ENCODE results near the gene IQGAP3. TPM values are rescaled to one million over a fixed set of nuclear protein-coding genes. Genes with fewer than 3 reads are reported as not detected.
A peak's percentile ranks its signal among the peaks of the same experiment; 100 is the strongest.

The IQGAP3 gene
- total and polyA plus RNA-seq, 2 experiments from 2014 or later = 11.9 to 31.8 TPM

DNA sequence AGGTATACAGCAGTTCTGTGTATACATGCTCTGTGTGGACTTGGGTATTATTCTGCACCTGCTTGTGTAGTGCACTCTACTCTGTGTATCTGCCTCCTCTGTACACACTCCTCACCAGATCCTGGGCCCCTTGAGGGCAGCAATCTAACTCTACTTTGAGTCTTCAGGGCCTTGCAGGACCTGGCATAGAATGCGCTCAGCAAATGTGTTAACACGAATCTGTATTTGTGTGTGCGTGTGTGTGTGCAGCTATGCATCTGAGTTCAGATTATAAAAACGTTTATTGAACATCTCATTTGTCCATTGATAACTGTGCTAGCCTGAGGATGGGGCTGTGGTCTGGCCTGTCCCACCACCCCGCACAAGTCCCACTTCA lies 67.9 kb downstream of the IQGAP3 start:
- Histone ChIP-seq H3K4me1 (ENCODE audit: insufficient read depth) (peaks cover 28% of the 10 kb centered on the region), H3K4me2 (peak overlapping the region; percentile 82), H3K36me3 (ENCODE audit: insufficient read depth) (no peaks in the 10 kb centered on the region), H3K79me2 (replicated peaks; ENCODE audit: insufficient read depth) (peaks cover 3% of the 10 kb centered on the region), H3K27me3 (ENCODE audit: insufficient read depth) (no peaks in the 10 kb centered on the region), H3K4me3 (peak overlapping the region; percentile 36), H4K20me1 (replicated peaks; ENCODE audit: insufficient read depth) (no peaks in the 10 kb centered on the region), H3K9me2 (ENCODE audit: insufficient read depth) (no peaks in the 10 kb centered on the region; the same call in 1 of the 2 replicates), H2AFZ (no peak overlapping the region), H3K27ac (ENCODE audit: low read depth) (peak overlapping the region; percentile 87), H3F3A (replicated peaks; ENCODE audit: low read depth) (peaks cover 15% of the 10 kb centered on the region)
- DNase-seq (ENCODE audit: low spot score) = no peak
- Mint-ChIP-seq H3K9me3 (peaks cover 5% of the 10 kb centered on the region; the same call in 1 of the 3 replicates), H3K27ac (peak overlapping the region; percentile 86), H3K27me3 (ENCODE audit: insufficient read depth, low read depth, poor library complexity) (peaks cover 29% of the 10 kb centered on the region), H3K4me1 (peaks cover 54% of the 10 kb centered on the region), H3K4me3 (peak overlapping the region; percentile 73), H3K36me3 (ENCODE audit: low read depth) (no peaks in the 10 kb centered on the region)
- TF ChIP-seq REST (IDR thresholded peaks at IDR 0.05; ENCODE audit: unreplicated experiment) = no peak
- TF ChIP-seq JUNB (IDR thresholded peaks at IDR 0.05; ENCODE audit: unreplicated experiment) = no peak
- ATAC-seq = no peak

DNA sequence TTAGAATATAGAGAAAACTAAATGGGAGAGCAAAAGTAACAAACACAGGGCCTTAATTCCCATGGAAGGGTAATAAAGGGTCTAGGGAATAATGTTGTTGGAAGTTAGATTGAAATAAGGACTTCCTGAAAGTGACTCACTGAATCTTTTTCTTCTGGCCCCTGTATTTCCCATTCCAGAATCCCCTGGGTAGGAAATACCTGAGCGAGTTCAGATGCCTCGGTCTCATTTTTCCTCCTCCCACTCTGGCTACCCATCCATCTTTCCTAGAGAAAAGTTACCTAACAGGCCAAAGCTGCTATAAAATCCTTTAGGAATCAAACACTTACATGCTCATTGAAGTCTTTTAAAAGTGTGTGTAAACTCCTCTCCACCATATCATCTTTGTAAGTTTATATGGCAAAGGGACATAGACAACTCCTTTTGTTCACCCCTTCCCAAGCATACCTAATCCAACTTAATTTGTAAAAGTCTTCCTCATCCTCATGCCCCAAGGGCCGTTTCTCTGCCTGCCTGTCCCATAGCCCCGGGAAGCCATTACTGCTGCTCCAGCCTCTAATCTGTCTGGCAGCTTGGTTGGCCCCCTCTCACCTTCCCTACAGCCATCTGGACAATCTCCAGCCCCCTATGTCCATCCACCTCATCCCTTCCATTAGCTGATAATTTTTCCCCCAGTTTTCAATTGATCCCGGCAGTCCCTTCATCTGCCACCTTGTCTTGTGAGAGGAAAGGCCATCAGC lies 68.5 kb downstream of the IQGAP3 start:
- Mint-ChIP-seq H3K4me3 (peak overlapping the region; percentile 73; the same call in 2 of the 3 replicates), H3K9me3 (peaks cover 5% of the 10 kb centered on the region; the same call in 1 of the 3 replicates), H3K27ac (peak overlapping the region; percentile 86), H3K27me3 (ENCODE audit: insufficient read depth, low read depth, poor library complexity) (peaks cover 25% of the 10 kb centered on the region), H3K36me3 (ENCODE audit: low read depth) (no peaks in the 10 kb centered on the region), H3K4me1 (peaks cover 51% of the 10 kb centered on the region)
- DNase-seq (ENCODE audit: low spot score) (no peak), ATAC-seq (no peak)
- H3K4me2 ChIP-seq = peak overlapping the region; percentile 82
- no peaks in the 10 kb centered on the region; the same call in 1 of the 2 replicates for H3K9me2 ChIP-seq (ENCODE audit: insufficient read depth)
- H3K79me2 ChIP-seq (replicated peaks; ENCODE audit: insufficient read depth) = peaks cover 8% of the 10 kb centered on the region
- H3K36me3 ChIP-seq (ENCODE audit: insufficient read depth) = no peaks in the 10 kb centered on the region
- H3K4me3 ChIP-seq = no peak overlapping the region; the same call in 1 of the 2 replicates
- H3K4me1 ChIP-seq (ENCODE audit: insufficient read depth) = peaks cover 33% of the 10 kb centered on the region
- H3K27me3 ChIP-seq (ENCODE audit: insufficient read depth) = no peaks in the 10 kb centered on the region
- peak overlapping the region; percentile 87 for H3K27ac ChIP-seq (ENCODE audit: low read depth)
- peaks cover 15% of the 10 kb centered on the region for H3F3A ChIP-seq (replicated peaks; ENCODE audit: low read depth)
- H4K20me1 ChIP-seq (replicated peaks; ENCODE audit: insufficient read depth) = no peaks in the 10 kb centered on the region
- H2AFZ ChIP-seq = no peak overlapping the region
- TF ChIP-seq ETS1 (IDR thresholded peaks at IDR 0.05) (no peak), CTCF (conservative IDR thresholded peaks at IDR 0.05; ENCODE audit: low read depth in 2 of 2) (no peak), NANOG (IDR thresholded peaks at IDR 0.05; ENCODE audit: borderline replicate concordance) (no peak), ZNF114 (CRISPR knock-in tag; IDR thresholded peaks at IDR 0.05) (no peak), ZNF331 (CRISPR knock-in tag; IDR thresholded peaks at IDR 0.05; ENCODE audit: low read depth) (no peak), CREB1 (CRISPR knock-in tag; IDR thresholded peaks at IDR 0.05; ENCODE audit: low read depth) (no peak), STAT1 (IDR thresholded peaks at IDR 0.05; ENCODE audit: unreplicated experiment) (no peak), EZH2 (IDR thresholded peaks at IDR 0.05; ENCODE audit: low read depth, unreplicated experiment) (no peak), JUNB (IDR thresholded peaks at IDR 0.05; ENCODE audit: unreplicated experiment) (no peak), POLR2AphosphoS5 (IDR thresholded peaks at IDR 0.05; ENCODE audit: low read depth) (no peak)

Data from GM23338 (cell line).